Measurements from ENCODE around the gene ZFYVE27.

DNA sequence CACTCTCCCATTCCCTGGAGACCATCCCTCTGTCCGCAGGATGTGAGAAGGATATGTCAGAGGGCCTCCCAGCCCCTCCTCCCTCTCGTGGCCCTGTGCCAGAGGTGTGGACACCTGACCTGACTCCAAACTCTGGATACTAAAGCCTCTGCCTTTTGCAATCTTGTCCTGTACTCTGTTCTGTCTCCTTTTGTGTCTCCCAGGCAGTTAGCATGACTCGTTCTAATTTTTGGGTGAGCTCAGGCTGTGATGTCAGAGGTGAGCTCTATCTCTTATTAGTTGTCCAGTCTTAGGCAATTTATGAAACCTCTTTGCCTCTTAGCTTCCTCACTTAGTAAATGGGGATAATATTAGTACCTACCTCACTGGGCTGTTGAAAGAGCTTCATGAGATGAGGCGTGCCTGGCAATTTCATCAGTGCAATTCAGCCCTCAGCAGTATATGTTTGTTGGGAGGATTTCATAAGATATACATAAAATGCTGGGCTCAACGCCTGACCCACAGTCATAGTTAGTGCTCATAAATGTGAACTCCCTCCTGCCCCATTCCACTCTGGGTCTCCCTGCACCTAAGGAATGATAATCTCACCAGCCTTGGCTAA is 12.5 kb upstream of the ZFYVE27 start:
- TF ChIP-seq CTCF (IDR thresholded peaks at IDR 0.05) (no peak), POLR2A (IDR thresholded peaks at IDR 0.05) (no peak)

Data from ovary (tissue), 3 donors.